ENCODE results near the gene RBBP5.

DNA sequence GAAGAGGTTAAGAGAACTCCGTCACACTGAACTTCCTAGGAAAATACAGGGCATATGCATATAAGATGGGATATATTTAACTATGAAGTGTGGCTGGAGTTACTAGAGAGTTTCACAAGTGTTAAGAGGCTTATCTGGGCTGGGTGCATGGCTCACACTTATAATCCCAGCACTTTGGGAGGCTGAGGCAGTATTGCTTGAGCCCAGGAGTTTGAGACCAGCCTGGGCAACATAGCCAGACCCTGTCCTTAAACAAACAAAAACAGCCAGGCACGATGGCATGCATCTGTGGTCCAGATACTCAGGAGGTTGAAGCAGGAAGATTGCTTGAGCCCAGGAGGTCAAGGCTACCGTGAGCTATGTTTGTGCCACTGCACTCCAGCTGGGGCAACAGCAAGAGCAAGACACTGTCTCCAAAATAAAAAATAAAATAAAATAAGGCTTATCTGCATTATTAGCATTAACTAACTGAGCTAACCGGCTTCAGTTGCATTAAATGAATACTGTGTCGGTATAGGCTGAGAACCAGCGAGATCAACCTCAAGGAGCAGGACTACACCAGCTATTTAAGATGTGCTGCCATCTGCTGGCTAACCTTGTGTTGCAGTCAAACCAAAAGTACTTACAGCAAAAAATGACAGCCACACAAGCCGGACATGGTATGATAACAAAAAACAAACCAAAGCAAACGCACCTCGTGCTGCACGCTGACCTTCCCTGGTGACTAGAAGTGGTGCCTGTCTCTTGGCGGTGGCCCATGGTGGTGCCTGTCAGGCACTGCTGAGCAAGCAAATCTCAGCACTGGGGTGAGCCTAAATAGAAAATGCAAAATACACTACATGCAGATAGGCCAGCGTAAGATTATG is 19.7 kb upstream of the RBBP5 start:
- TF ChIP-seq CTCF (IDR thresholded peaks at IDR 0.05) (peak; percentile 56 to 86 (median 78)), POLR2A (IDR thresholded peaks at IDR 0.05) (no peak)

All from testis (tissue), 2 donors.